Keratinocyte (primary cell): ENCODE data around the gene C4B. TPM values are rescaled to one million over a fixed set of nuclear protein-coding genes. Genes with fewer than 3 reads are reported as not detected.

Source experiments
- DNase-seq: peaks from one replicate; pipeline ENCODE4 v3.0.0-alpha.2; 2011; ENCODE audit warnings: low read depth, missing footprints, low spot score
- FAIRE-seq: peaks from 2 replicates; lab custom pipeline; 2011; peaks lifted over from hg19 to GRCh38; lab: Jason Lieb, UNC
- H2AFZ ChIP-seq: 2 replicates; pipeline ENCODE4 v1.6.0; 2012; ENCODE audit warnings: low read length, control low read depth, inconsistent platforms; ENCODE audit not compliant: control insufficient read depth
- H3K27ac ChIP-seq: 2 replicates; pipeline ENCODE4 v1.5.1; 2011; ENCODE audit warnings: low read length; ENCODE audit not compliant: control insufficient read depth, insufficient read depth
- H3K27me3 ChIP-seq: 3 replicates; pipeline ENCODE4 v1.6.0; 2011; ENCODE audit warnings: low read length; ENCODE audit not compliant: control insufficient read depth, insufficient read depth; ENCODE audit errors: extremely low read depth
- H3K36me3 ChIP-seq, 2 experiments: 2 replicates in 1 of 2; 3 replicates in 1 of 2; pipeline ENCODE4 v1.5.1; 2011; ENCODE audit warnings: low read length in 2 of 2, mild to moderate bottlenecking in 1 of 2; ENCODE audit not compliant: control insufficient read depth in 2 of 2, insufficient read depth in 2 of 2; ENCODE audit errors: extremely low read depth in 1 of 2
- H3K4me1 ChIP-seq: 3 replicates; pipeline ENCODE4 v1.5.1; 2011; ENCODE audit warnings: low read length; ENCODE audit not compliant: control insufficient read depth, insufficient read depth; ENCODE audit errors: extremely low read depth
- H3K4me2 ChIP-seq: 3 replicates; pipeline ENCODE4 v1.6.0; 2011; ENCODE audit warnings: low read depth, low read length; ENCODE audit not compliant: control insufficient read depth, insufficient read depth; ENCODE audit errors: extremely low read depth
- H3K4me3 ChIP-seq, 3 experiments: fragments of 200-600 bp in 1 of 3; sonication (generic) in 1 of 3; 2 replicates in 2 of 3; 3 replicates in 1 of 3; pipeline ENCODE4 v1.5.1; 2011 to 2016; ENCODE audit warnings: low read length in 3 of 3, mild to moderate bottlenecking in 3 of 3, control low read depth in 2 of 3, inconsistent platforms in 1 of 3, low read depth in 1 of 3, mixed read lengths in 1 of 3, mixed run types in 1 of 3, moderate library complexity in 1 of 3; ENCODE audit not compliant: control insufficient read depth in 2 of 3, insufficient read depth in 2 of 3; ENCODE audit errors: extremely low read depth in 1 of 3
- H3K79me2 ChIP-seq: 2 replicates; pipeline ENCODE4 v1.6.0; 2012; ENCODE audit warnings: low read length; ENCODE audit not compliant: control insufficient read depth, insufficient read depth
- H3K9ac ChIP-seq: 3 replicates; pipeline ENCODE4 v1.6.0; 2011; ENCODE audit warnings: low read length; ENCODE audit not compliant: control insufficient read depth, insufficient read depth; ENCODE audit errors: extremely low read depth
- H3K9me1 ChIP-seq: 3 replicates; pipeline ENCODE4 v1.6.0; 2011; ENCODE audit warnings: low read length; ENCODE audit not compliant: control insufficient read depth, insufficient read depth; ENCODE audit errors: extremely low read depth
- H3K9me3 ChIP-seq: 2 replicates; pipeline ENCODE4 v1.5.1; 2012; ENCODE audit warnings: low read depth, low read length; ENCODE audit not compliant: control insufficient read depth
- H4K20me1 ChIP-seq: 3 replicates; pipeline ENCODE4 v1.6.0; 2011; ENCODE audit warnings: low read length; ENCODE audit not compliant: control insufficient read depth, insufficient read depth; ENCODE audit errors: extremely low read depth
- EZH2 ChIP-seq: IDR thresholded peaks from one replicate; pipeline ENCODE4 v1.6.1; 2012; ENCODE audit warnings: inconsistent platforms, mild to moderate bottlenecking, low read length, moderate library complexity
- dilution Hi-C: fragments of 300-500 bp; cut with MboI; formaldehyde crosslinking; loops from one replicate; pipeline ENCODE4 v1.7.0; 2020; ENCODE audit warnings: low sequenced_read_pairs; ENCODE audit not compliant: extremely low pct_ligation_motif_present
- polyA plus RNA-seq, 5 experiments: library from polyadenylated mRNA; depleted of rRNA in 3 of 5; stranded (reverse) in 3 of 5; stranded (forward) in 1 of 5; unstranded in 1 of 5; fragments of >200 nt; gene quantifications; 1 replicate in 1 of 5; 2 replicates in 3 of 5; 3 replicates in 1 of 5; pipeline versions ENCODE4 v1.2.1 to v1.2.3, GENCODE V29; 2011 to 2012; ENCODE audit warnings: missing spikeins in 2 of 5, low read depth in 1 of 5, low replicate concordance in 1 of 5
- TF ChIP-seq, protein P1 (sequence below), 3 experiments: IDR thresholded peaks in 1 of 3; conservative IDR thresholded peaks in 1 of 3; optimal IDR thresholded peaks in 1 of 3; 2 replicates in 2 of 3; 3 replicates in 1 of 3; pipeline versions ENCODE3 to v1.5.1; 2011; ENCODE audit warnings: low read length in 3 of 3, mild to moderate bottlenecking in 3 of 3, moderate library complexity in 2 of 3, control low read depth in 1 of 3, inconsistent platforms in 1 of 3; ENCODE audit not compliant: insufficient read depth in 2 of 3; ENCODE audit errors: extremely low read depth in 1 of 3

The C4B gene
- polyA plus RNA-seq, 1 donor (not counting 4 experiments of a cell fraction or from before 2014, with no cell fraction given): 1.8 TPM

DNA sequence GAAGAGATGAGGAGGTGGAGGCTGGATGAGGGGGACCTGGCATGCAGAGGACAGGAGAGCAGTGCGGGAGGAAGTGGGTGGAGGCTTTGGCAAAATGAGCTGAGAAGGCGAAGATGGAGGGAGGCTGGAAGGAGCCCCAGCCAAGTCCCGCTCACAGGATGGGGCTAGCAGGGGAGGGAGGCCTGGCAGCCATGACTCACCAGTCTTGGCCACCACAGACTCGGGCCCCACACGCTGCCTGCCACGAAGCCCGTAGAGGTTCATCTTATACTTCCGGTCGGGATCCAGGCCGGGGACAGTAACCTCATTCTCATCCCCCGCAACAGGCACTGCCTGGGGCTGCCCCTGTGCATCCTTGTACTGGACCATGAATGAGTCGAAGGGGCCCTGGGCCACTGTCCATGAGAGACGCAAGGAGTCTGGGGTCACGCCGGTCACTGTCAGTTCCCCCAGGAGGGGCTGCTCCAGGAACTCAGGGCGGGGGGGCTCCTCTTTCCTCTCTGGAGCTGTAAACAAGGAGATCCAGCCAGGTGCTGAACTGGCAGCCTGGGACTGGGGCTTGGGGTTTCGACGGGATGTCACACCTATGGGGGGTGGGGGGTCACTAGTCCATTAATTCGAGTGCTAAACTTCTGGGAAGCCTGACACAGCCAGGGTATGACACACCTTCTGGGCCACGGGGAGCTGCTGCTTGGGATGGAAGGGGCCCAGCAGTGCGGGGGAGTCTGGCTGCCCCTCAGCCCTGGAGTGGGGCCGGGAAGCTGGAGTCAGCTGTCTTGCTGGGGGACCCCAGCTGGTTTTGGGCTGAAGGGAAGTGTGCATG, 66.8 kb downstream of the C4B start:
- Histone ChIP-seq H3K4me2 (no peak overlapping the region), H3K9me3 (no peaks in the 10 kb centered on the region), H3K4me3 (no peak overlapping the region), H3K27me3 (peaks cover 8% of the 10 kb centered on the region), H4K20me1 (no peaks in the 10 kb centered on the region), H3K9me1 (no peaks in the 10 kb centered on the region), H3K79me2 (no peaks in the 10 kb centered on the region), H2AFZ (no peak overlapping the region), H3K4me1 (peaks cover 24% of the 10 kb centered on the region), H3K27ac (no peak overlapping the region), H3K36me3 (no peaks in the 10 kb centered on the region), H3K9ac (no peak overlapping the region)
- dilution Hi-C loops: no loop called here
- no peak for FAIRE-seq
- TF ChIP-seq, protein P1, sequence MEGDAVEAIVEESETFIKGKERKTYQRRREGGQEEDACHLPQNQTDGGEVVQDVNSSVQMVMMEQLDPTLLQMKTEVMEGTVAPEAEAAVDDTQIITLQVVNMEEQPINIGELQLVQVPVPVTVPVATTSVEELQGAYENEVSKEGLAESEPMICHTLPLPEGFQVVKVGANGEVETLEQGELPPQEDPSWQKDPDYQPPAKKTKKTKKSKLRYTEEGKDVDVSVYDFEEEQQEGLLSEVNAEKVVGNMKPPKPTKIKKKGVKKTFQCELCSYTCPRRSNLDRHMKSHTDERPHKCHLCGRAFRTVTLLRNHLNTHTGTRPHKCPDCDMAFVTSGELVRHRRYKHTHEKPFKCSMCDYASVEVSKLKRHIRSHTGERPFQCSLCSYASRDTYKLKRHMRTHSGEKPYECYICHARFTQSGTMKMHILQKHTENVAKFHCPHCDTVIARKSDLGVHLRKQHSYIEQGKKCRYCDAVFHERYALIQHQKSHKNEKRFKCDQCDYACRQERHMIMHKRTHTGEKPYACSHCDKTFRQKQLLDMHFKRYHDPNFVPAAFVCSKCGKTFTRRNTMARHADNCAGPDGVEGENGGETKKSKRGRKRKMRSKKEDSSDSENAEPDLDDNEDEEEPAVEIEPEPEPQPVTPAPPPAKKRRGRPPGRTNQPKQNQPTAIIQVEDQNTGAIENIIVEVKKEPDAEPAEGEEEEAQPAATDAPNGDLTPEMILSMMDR (optimal IDR thresholded peaks at IDR 0.05 in 1 of 3, IDR thresholded peaks at IDR 0.05 in 1 of 3, conservative IDR thresholded peaks at IDR 0.05 in 1 of 3; ENCODE audit: extremely low read depth in 1 of 3, insufficient read depth in 2 of 3, low read length in 3 of 3): no peak
- no peak for TF ChIP-seq EZH2
- DNase-seq: no peak

DNA sequence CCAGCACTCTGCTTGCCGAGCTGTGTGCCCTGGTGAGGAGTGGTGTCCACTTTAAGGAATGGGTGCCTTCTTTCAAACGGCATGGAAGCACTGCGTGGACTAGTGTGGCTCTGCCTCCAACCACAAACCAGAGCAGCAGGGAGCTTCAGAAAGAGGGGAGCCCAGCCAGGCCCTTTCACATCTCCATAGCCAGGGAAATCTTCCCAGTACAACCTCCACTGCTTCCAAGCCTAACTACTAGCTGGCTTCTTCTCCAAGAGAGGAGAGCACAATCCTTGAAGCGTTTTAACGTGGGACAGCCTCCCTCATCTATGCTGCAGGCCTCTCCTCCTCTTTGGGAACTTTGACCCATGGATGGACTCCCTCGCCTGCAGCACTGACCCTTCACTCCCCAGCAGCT, 67.9 kb downstream of the C4B start:
- no peak overlapping the region for H2AFZ ChIP-seq
- no peak overlapping the region for H3K4me2 ChIP-seq
- H4K20me1 ChIP-seq: no peaks in the 10 kb centered on the region
- no peaks in the 10 kb centered on the region for H3K36me3 ChIP-seq
- peaks cover 19% of the 10 kb centered on the region for H3K4me1 ChIP-seq
- H3K9me1 ChIP-seq: no peaks in the 10 kb centered on the region
- H3K9ac ChIP-seq: no peak overlapping the region
- no peak for FAIRE-seq
- no peak for TF ChIP-seq EZH2
- H3K4me3 ChIP-seq: no peak overlapping the region
- no peaks in the 10 kb centered on the region for H3K9me3 ChIP-seq
- H3K27ac ChIP-seq: no peak overlapping the region
- no peak for DNase-seq
- peaks cover 12% of the 10 kb centered on the region for H3K27me3 ChIP-seq
- H3K79me2 ChIP-seq: no peaks in the 10 kb centered on the region
- dilution Hi-C loops: no loop called here
